Left ventricle myocardium inferior (tissue), 1 donor: ENCODE data around the gene ST7. TPM values are rescaled to one million over a fixed set of nuclear protein-coding genes. Genes with fewer than 3 reads are reported as not detected.

ENCODE experiments used
- DNase-seq: peaks from one replicate; pipeline ENCODE4 v3.0.0-alpha.2; 2020
- H3K27ac ChIP-seq: fragments of 200-600 bp; replicated peaks from 2 replicates; pipeline ENCODE4 v1.8.0; 2021
- H3K27me3 ChIP-seq: fragments of 200-600 bp; 2 replicates; pipeline ENCODE4 v1.8.0; 2021; ENCODE audit warnings: low read depth
- H3K36me3 ChIP-seq: fragments of 200-600 bp; 2 replicates; pipeline ENCODE4 v1.8.0; 2021
- H3K4me1 ChIP-seq: fragments of 200-600 bp; 2 replicates; pipeline ENCODE4 v1.8.0; 2021
- H3K4me3 ChIP-seq: fragments of 200-600 bp; 2 replicates; pipeline ENCODE4 v1.8.0; 2021; ENCODE audit warnings: mild to moderate bottlenecking, moderate library complexity
- H3K9me3 ChIP-seq: fragments of 200-600 bp; replicated peaks from 2 replicates; pipeline ENCODE4 v1.8.0; 2021
- CTCF ChIP-seq: fragments of 200-600 bp; IDR thresholded peaks from 2 replicates; pipeline ENCODE4 v1.8.0; 2021; ENCODE audit warnings: antibody characterized with exemption, mild to moderate bottlenecking, borderline replicate concordance
- intact Hi-C: fragments of 100-400 bp; cut with micrococcal nuclease; formaldehyde crosslinking; loops from one replicate; pipeline ENCODE4 v1.11.0; 2022
- total RNA-seq: library from RNA; stranded (reverse); fragmentation: NEBNext Ultra II Directional; extraction: Animal tissue kit (Norgen Biotek cat#: 25700); gene quantifications from one replicate; pipeline ENCODE4 v1.2.1, GENCODE V29; 2021
- donor health status: DM: no; HTN: yes; CAD: no; lungs with severe emphysema.

Gene ST7
- total RNA-seq, 1 donor from 2014 or later: 28.5 TPM

DNA sequence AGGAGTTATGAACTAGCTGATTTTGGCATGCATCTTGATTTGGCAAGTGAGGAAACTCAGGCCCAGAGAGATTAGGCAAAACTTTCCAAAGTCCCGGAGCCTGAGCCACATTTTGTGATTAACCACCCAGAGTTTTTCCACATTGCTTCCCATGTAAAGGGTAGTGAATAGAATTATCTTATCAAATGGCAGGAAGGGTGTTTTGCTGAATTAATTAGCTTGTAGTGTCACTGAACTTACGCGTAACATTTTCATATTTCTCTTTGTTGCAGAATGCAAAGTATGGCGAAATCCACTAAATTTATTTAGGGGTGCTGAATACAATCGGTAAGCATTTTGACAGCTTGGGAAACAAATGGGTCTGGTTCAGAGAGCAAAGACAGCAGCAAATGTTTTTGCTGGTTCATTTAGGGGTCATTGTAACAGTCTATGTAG, 176.2 kb downstream of the ST7 start:
- no peak for DNase-seq
- no peaks in the 10 kb centered on the region for H3K9me3 ChIP-seq
- TF ChIP-seq CTCF: no peak

GRCh38 chr7:117130262-117130661, 177.0 kb downstream of the ST7 start:
- Histone ChIP-seq H3K36me3 (peaks cover 15% of the 10 kb centered on the region), H3K9me3 (no peaks in the 10 kb centered on the region), H3K4me1 (peaks cover 27% of the 10 kb centered on the region), H3K27me3 (no peaks in the 10 kb centered on the region), H3K4me3 (no peak overlapping the region), H3K27ac (no peak overlapping the region)
- TF ChIP-seq CTCF: no peak
- DNase-seq: no peak
- intact Hi-C loops: no loop called here

More for the DNA sequence above, 176.2 kb downstream of the ST7 start:
- H3K36me3 ChIP-seq: peaks cover 15% of the 10 kb centered on the region
- intact Hi-C loops: no loop called here
- H3K27ac ChIP-seq: no peak overlapping the region
- no peak overlapping the region for H3K4me3 ChIP-seq
- peaks cover 29% of the 10 kb centered on the region for H3K4me1 ChIP-seq
- H3K27me3 ChIP-seq: no peaks in the 10 kb centered on the region

DNA sequence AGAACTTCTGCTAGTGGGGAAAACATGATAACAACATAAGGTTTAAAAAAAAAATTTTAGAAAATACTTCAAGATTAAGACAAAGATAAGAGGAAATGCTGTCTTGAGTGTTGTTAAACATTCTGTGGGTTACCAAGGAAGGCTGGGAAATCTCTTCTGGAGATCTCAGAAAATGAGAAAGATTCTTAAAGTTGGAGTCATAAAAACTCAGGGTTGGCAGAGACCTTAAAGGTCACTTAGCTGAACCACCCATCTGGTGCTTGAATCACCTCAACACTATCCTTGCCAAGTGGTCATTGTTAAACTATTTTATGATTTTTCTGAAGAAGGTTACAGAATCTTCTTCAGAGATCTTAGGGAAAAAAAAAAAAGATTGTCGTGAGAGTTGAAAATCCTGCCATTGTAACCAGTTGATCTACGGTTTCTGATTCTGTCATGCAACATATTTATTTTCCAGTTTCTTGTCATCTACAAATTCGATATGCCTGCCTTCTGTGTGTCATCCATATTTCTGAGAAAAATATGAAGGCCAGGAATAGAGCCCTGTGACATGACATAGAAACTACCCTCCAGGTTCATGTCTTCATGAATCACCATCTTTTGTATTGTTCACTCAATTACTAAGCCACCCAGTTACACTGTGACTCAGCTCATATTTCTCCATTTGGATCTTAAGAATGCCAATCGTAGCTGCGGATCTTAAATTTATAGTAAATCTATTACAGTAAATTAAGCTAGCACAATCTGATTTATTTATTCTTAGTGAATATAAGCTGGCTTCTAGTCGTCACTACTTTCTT, 179.2 kb downstream of the ST7 start:
- Histone ChIP-seq H3K4me3 (no peak overlapping the region), H3K9me3 (no peaks in the 10 kb centered on the region), H3K4me1 (peaks cover 22% of the 10 kb centered on the region), H3K27me3 (no peaks in the 10 kb centered on the region), H3K36me3 (peaks cover 31% of the 10 kb centered on the region), H3K27ac (no peak overlapping the region)
- no peak for TF ChIP-seq CTCF
- no peak for DNase-seq
- intact Hi-C loops: no loop called here

GRCh38 chr7:117133125-117133524, 179.8 kb downstream of the ST7 start:
- Histone ChIP-seq H3K27ac (no peak overlapping the region), H3K27me3 (no peaks in the 10 kb centered on the region)
- intact Hi-C loops: no loop called here

DNA sequence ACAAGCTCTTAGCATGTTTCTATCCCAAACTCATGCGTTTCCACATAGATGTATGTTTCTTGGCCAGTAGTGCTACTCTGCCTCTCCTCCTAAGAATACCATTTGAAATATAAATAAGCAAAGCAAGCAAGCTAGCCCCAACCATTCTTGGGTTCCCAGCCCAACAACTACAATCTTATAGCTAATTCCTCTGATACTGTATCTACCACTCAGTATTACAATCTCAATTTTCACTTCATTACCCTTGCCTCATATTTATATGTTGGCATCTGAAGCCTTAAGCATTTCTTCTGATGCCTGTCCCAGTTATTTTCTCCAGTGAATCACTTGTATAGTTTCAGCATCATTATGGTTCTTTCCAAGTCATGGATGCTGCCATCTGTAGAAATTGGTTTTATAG, 181.1 kb downstream of the ST7 start:
- Histone ChIP-seq H3K4me1 (peaks cover 16% of the 10 kb centered on the region), H3K27ac (no peak overlapping the region), H3K36me3 (peaks cover 44% of the 10 kb centered on the region), H3K4me3 (no peak overlapping the region), H3K27me3 (no peaks in the 10 kb centered on the region), H3K9me3 (no peaks in the 10 kb centered on the region)
- intact Hi-C loops: no loop called here
- TF ChIP-seq CTCF: no peak
- no peak for DNase-seq

More at GRCh38 chr7:117133125-117133524, 179.8 kb downstream of the ST7 start:
- Histone ChIP-seq H3K4me1 (peaks cover 22% of the 10 kb centered on the region), H3K36me3 (peaks cover 33% of the 10 kb centered on the region), H3K9me3 (no peaks in the 10 kb centered on the region), H3K4me3 (no peak overlapping the region)
- no peak for DNase-seq
- TF ChIP-seq CTCF: no peak
